ENCODE data around the gene ZNF536. TPM values are rescaled to one million over a fixed set of nuclear protein-coding genes. Genes with fewer than 3 reads are reported as not detected.

ZNF536 gene
- total and polyA plus RNA-seq, 10 of the 15 experiments (the other 5 are each of a cell fraction or from before 2014, with no cell fraction given) = not detected

DNA sequence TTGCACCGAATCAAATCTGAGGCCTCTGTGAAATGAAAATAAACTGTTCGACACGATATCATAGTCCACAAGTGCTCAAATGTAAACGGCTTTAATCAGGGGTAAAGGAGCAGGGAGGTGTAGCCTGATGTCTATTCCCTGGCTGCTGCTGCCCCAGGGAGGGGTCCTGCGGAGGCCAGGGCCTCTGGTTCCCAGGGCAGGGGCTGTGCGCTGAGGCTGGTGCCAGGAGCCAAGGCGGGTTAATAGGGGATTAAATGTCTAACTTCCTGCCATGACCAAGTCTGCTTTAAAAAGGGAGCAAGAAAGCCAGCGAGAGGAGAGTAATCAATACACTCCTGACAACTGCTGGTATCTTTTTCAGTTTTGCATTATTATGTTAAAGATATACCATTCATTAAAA lies 59.4 kb downstream of the ZNF536 start:
- TF ChIP-seq ZNF217 (IDR thresholded peaks at IDR 0.05) (no peak), SP1 (IDR thresholded peaks at IDR 0.05; ENCODE audit: low read depth, low read length) (no peak), CREM (IDR thresholded peaks at IDR 0.05; ENCODE audit: low read depth) (no peak), WRNIP1 (IDR thresholded peaks at IDR 0.05; ENCODE audit: borderline replicate concordance, low read depth, low read length) (no peak)
- TF ChIP-seq, protein P1, sequence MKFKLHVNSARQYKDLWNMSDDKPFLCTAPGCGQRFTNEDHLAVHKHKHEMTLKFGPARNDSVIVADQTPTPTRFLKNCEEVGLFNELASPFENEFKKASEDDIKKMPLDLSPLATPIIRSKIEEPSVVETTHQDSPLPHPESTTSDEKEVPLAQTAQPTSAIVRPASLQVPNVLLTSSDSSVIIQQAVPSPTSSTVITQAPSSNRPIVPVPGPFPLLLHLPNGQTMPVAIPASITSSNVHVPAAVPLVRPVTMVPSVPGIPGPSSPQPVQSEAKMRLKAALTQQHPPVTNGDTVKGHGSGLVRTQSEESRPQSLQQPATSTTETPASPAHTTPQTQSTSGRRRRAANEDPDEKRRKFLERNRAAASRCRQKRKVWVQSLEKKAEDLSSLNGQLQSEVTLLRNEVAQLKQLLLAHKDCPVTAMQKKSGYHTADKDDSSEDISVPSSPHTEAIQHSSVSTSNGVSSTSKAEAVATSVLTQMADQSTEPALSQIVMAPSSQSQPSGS (IDR thresholded peaks at IDR 0.05; ENCODE audit: low read length) = no peak
- TF ChIP-seq, protein P2, sequence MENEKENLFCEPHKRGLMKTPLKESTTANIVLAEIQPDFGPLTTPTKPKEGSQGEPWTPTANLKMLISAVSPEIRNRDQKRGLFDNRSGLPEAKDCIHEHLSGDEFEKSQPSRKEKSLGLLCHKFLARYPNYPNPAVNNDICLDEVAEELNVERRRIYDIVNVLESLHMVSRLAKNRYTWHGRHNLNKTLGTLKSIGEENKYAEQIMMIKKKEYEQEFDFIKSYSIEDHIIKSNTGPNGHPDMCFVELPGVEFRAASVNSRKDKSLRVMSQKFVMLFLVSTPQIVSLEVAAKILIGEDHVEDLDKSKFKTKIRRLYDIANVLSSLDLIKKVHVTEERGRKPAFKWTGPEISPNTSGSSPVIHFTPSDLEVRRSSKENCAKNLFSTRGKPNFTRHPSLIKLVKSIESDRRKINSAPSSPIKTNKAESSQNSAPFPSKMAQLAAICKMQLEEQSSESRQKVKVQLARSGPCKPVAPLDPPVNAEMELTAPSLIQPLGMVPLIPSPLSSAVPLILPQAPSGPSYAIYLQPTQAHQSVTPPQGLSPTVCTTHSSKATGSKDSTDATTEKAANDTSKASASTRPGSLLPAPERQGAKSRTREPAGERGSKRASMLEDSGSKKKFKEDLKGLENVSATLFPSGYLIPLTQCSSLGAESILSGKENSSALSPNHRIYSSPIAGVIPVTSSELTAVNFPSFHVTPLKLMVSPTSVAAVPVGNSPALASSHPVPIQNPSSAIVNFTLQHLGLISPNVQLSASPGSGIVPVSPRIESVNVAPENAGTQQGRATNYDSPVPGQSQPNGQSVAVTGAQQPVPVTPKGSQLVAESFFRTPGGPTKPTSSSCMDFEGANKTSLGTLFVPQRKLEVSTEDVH (IDR thresholded peaks at IDR 0.05; ENCODE audit: low read depth, partially characterized antibody) = no peak
- TF ChIP-seq, protein P3, sequence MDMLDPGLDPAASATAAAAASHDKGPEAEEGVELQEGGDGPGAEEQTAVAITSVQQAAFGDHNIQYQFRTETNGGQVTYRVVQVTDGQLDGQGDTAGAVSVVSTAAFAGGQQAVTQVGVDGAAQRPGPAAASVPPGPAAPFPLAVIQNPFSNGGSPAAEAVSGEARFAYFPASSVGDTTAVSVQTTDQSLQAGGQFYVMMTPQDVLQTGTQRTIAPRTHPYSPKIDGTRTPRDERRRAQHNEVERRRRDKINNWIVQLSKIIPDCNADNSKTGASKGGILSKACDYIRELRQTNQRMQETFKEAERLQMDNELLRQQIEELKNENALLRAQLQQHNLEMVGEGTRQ (IDR thresholded peaks at IDR 0.05; ENCODE audit: borderline replicate concordance, low read depth, low read length) = no peak
- intact Hi-C loops (cut with micrococcal nuclease; ENCODE audit: unreplicated experiment) = no loop called here
- H2AFZ ChIP-seq (ENCODE audit: control insufficient read depth, low read depth, low read length) = no peak overlapping the region
- no peaks in the 10 kb centered on the region for H3K9me3 ChIP-seq (replicated peaks; ENCODE audit: control insufficient read depth, insufficient read depth, low read length)
- no peaks in the 10 kb centered on the region for H3K4me1 ChIP-seq (ENCODE audit: control insufficient read depth, insufficient read depth, low read length)
- H3K27me3 ChIP-seq (replicated peaks in 1 of 2; ENCODE audit: control insufficient read depth in 2 of 2, insufficient read depth in 2 of 2, low read length in 1 of 2) = no peaks in the 10 kb centered on the region
- no peak overlapping the region for H3K27ac ChIP-seq (ENCODE audit: control insufficient read depth, insufficient read depth)
- H4K20me1 ChIP-seq (ENCODE audit: control insufficient read depth, insufficient read depth) = no peaks in the 10 kb centered on the region
- no peaks in the 10 kb centered on the region for H3K79me2 ChIP-seq (ENCODE audit: control insufficient read depth, insufficient read depth, low read length)
- ChIA-PET CTCF (no interaction called here), SMC1A (ENCODE audit: uncharacterized antibody, unreplicated experiment) (no interaction called here), POLR2A (no interaction called here), RAD21 (ENCODE audit: unreplicated experiment) (no interaction called here)
- 39% methylated on average over 8 of the region's 8 CpGs for WGBS (ENCODE audit: insufficient coverage, insufficient replicate concordance, low lambda C conversion rate, missing lambda C conversion rate)
- FAIRE-seq = no peak
- in situ Hi-C loops (cut with MboI) = no loop called here
- DNase-seq (ENCODE audit: low read depth, low spot score) = no peak
- H3K4me3 ChIP-seq = no peak overlapping the region
- no peaks in the 10 kb centered on the region for H3K36me3 ChIP-seq (ENCODE audit: control insufficient read depth in 2 of 2, insufficient read depth in 2 of 2, low read length in 1 of 2)
- H3K9ac ChIP-seq (ENCODE audit: control insufficient read depth, insufficient read depth, low read length) = no peak overlapping the region
- no TSS peak for BruUV-seq (replicated peaks)
- ATAC-seq = no peak
- no peak overlapping the region for H3K4me2 ChIP-seq (ENCODE audit: control insufficient read depth, insufficient read depth)
